Esophagus squamous epithelium (tissue), 5 donors: ENCODE measurements around the gene EXOSC5. TPM values are rescaled to one million over a fixed set of nuclear protein-coding genes. Genes with fewer than 3 reads are reported as not detected.

Experiments used
- DNase-seq: peaks from one replicate; lab custom pipeline; 2025; lab: John Stamatoyannopoulos, UW
- H3K27ac ChIP-seq, 4 donors: fragments of 200-600 bp; sonication (generic); one replicate each; pipeline ENCODE4 v1.5.1; 2016 to 2019; ENCODE audit warnings: mild to moderate bottlenecking in 1 of 4
- H3K27me3 ChIP-seq, 4 donors: fragments of 200-600 bp; sonication (generic); 1 replicate in 3 of 4; 2 replicates in 1 of 4; pipeline versions ENCODE4 v1.5.1 to v1.6.0; 2017 to 2021; ENCODE audit warnings: antibody characterized with exemption in 1 of 4
- H3K36me3 ChIP-seq, 3 donors: fragments of 200-600 bp; sonication (generic); one replicate each; pipeline ENCODE4 v1.5.1; 2016 to 2019
- H3K4me1 ChIP-seq, 3 donors: fragments of 200-600 bp; sonication (generic); one replicate each; pipeline ENCODE4 v1.5.1; 2017 to 2019
- H3K4me3 ChIP-seq, 4 donors: fragments of 200-600 bp; sonication (generic); 1 replicate in 3 of 4; 2 replicates in 1 of 4; pipeline ENCODE4 v1.5.1; 2016 to 2019; ENCODE audit warnings: mild to moderate bottlenecking in 2 of 4, moderate library complexity in 1 of 4
- H3K9me3 ChIP-seq, 3 donors: fragments of 200-600 bp; sonication (generic); one replicate each; pipeline ENCODE4 v1.5.1; 2016 to 2019
- POLR2A ChIP-seq, 4 donors: fragments of 450-650 bp; IDR thresholded peaks; one replicate each; pipeline ENCODE4 v1.6.1; 2017; ENCODE audit warnings: antibody characterized with exemption in 4 of 4, mild to moderate bottlenecking in 4 of 4, moderate library complexity in 3 of 4
- WGBS, 2 donors: methylation state at CpG; one replicate each; pipeline ENCODE4 v1.1.5; 2018; 5-methylcytosine and 5-hydroxymethylcytosine counted together
- intact Hi-C: fragments of 100-400 bp; cut with DNase I; formaldehyde crosslinking; loops from one replicate; pipeline ENCODE4 v1.15.0; 2022
- total RNA-seq, 4 donors: library from RNA; depleted of rRNA; stranded (reverse); fragments of >200 nt; gene quantifications; one replicate each; pipeline ENCODE4 v1.1.0, GENCODE V29; 2016
- TF ChIP-seq, protein P1 (sequence below), 6 experiments: fragments of 450-650 bp in 4 of 6; fragments of 200-600 bp in 2 of 6; sonication (generic) in 2 of 6; IDR thresholded peaks; one replicate each; pipeline ENCODE4 v1.5.1; 2016 to 2019; ENCODE audit warnings: antibody characterized with exemption in 6 of 6, mild to moderate bottlenecking in 4 of 6, moderate library complexity in 4 of 6
- donor health status: DM: yes; HTN: yes; CAD: no.

The EXOSC5 gene
- total RNA-seq, 4 donors from 2014 or later = 22.4 to 37.0 (median 28.6) TPM

DNA sequence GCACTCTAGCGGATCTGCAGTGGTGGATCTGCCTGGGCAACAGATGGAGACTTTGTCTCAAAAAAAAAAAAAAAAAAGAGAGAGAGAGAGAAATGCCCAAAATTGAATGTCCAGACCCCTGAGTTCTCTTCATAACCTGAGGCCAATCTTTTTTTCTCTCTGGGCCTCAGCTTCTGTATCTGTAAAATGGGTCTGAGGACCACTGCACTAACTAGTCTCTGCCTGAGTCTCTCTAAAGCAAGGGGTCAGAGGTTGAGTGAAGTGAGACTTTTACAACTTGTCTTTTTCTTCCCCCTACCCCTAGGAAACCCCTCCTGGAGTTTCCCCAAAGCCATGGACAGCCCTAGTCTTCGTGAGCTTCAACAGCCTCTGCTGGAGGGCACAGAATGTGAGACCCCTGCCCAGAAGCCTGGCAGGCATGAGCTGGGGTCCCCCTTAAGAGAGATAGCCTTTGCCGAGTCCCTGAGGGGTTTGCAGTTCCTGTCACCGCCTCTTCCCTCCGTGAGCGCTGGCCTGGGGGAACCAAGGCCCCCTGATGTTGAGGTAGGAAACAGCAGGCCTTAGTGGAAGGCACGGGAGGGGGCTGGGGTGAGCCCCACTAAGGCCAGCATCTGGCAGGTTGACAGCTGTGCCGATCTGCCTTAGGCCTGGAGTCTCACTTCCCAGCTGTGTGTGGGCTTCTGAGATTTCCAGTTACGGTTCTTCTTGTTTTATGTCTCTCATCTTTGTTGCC is 19.0 kb downstream of the EXOSC5 start:
- TF ChIP-seq, protein P1, sequence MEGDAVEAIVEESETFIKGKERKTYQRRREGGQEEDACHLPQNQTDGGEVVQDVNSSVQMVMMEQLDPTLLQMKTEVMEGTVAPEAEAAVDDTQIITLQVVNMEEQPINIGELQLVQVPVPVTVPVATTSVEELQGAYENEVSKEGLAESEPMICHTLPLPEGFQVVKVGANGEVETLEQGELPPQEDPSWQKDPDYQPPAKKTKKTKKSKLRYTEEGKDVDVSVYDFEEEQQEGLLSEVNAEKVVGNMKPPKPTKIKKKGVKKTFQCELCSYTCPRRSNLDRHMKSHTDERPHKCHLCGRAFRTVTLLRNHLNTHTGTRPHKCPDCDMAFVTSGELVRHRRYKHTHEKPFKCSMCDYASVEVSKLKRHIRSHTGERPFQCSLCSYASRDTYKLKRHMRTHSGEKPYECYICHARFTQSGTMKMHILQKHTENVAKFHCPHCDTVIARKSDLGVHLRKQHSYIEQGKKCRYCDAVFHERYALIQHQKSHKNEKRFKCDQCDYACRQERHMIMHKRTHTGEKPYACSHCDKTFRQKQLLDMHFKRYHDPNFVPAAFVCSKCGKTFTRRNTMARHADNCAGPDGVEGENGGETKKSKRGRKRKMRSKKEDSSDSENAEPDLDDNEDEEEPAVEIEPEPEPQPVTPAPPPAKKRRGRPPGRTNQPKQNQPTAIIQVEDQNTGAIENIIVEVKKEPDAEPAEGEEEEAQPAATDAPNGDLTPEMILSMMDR (IDR thresholded peaks at IDR 0.05) = no peak
- TF ChIP-seq POLR2A (IDR thresholded peaks at IDR 0.05) = no peak
- intact Hi-C loops = no loop called here

DNA sequence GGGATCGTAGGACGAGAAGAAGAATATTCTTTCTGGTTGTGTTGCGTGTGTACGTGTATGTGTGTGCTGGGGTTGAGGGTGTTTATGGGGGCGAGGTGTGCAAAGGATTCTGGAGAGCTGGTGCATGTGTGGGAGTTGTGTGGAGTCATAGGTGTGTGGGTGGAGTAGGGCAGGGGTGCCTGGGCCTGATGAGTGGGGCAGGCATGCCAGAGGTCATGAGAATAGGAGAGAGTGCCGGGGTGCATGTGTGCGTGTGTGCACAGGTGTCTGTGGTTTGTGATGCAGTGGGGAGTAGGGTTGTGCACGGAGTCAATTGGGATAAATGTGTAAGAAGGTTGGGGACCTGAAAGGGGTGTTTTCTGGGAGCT is 20.2 kb downstream of the EXOSC5 start:
- Histone ChIP-seq H3K4me1 (peaks cover 24 to 67% (median 34%) of the 10 kb centered on the region in 3 donors), H3K36me3 (peaks cover 0 to 7% (median 0%) of the 10 kb centered on the region in 3 donors), H3K4me3 (peak overlapping the region; percentile 54 to 86 (median 66)), H3K27me3 (no peaks in the 10 kb centered on the region), H3K27ac (peak overlapping the region; percentile 76 to 89 (median 84)), H3K9me3 (no peaks in the 10 kb centered on the region)
- 24 to 41% methylated on average over 8 of the region's 8 CpGs for WGBS, 2 donors
- TF ChIP-seq POLR2A (IDR thresholded peaks at IDR 0.05) = no peak
- TF ChIP-seq, protein P1 (IDR thresholded peaks at IDR 0.05) = no peak
- intact Hi-C loops = no loop called here
- no peak for DNase-seq

More for the DNA sequence above, 19.0 kb downstream of the EXOSC5 start:
- H3K27me3 ChIP-seq = no peaks in the 10 kb centered on the region
- H3K4me1 ChIP-seq = peaks cover 24 to 67% (median 34%) of the 10 kb centered on the region in 3 donors
- H3K36me3 ChIP-seq = peaks cover 0 to 19% (median 0%) of the 10 kb centered on the region in 3 donors
- DNase-seq = no peak
- WGBS, 2 donors = 64 to 75% methylated on average over 4 to 7 of the region's 9 CpGs
- no peak overlapping the region for H3K4me3 ChIP-seq
- H3K9me3 ChIP-seq = no peaks in the 10 kb centered on the region
- H3K27ac ChIP-seq = peak overlapping the region in 2 of 4 donors; percentile 21 to 50

DNA sequence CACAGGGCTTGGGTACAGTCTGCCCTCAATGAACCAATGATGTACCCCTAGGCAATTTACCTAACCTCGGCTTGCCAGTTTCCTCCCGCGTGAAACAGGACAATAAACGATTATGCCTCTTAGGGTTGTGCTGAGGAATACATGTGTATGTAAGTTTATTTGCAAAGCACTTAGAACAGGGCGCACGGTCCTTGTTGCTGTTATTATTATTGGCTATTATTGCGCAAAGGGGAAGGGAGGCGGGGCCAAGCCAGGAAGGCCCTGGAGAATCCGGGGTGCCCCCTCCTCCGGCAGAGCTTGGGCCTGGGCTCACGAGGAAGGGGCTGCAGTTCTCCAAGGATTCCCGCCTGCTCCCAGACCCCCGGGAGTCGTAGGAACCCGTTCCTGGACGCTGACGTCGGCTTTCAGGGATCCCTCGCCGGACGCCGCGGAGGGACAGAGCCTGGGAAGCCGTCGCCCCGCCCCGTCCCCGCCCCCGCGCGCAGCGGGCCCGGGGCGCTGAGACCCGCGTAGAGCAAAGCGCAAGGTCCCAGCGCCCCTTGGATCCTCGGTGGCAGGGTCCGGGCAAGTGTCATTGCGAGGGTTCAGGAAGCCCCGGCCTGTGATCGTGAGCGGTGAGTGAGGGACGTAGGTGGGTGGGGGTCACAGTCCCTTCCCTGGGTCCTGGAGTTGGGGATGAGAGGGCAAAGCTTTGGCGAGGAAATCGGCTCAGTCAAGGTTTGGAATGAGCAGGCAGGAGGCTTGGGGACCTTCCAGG is 20.7 kb downstream of the EXOSC5 start, which contains the start of gene TMEM91:
Gene TMEM91 (plus strand): TSS at position 293 of the 757 bp plus-strand sequence. CDS start 1,777 bp downstream, outside the sequence.
- H3K27ac ChIP-seq = peak within 1 kb of the TSS; percentile 76 to 89 (median 84)
- H3K27me3 ChIP-seq = no peaks in the 10 kb centered on the region
- peaks cover 24 to 67% (median 34%) of the 10 kb centered on the region in 3 donors for H3K4me1 ChIP-seq
- intact Hi-C loops = no loop called here
- no peaks in the 10 kb centered on the region for H3K9me3 ChIP-seq
- no peak for DNase-seq
- H3K4me3 ChIP-seq = peak within 1 kb of the TSS; percentile 54 to 86 (median 66)
- peak in 1 of 4 donors; percentile 16 for TF ChIP-seq POLR2A (IDR thresholded peaks at IDR 0.05)
- TF ChIP-seq, protein P1 (IDR thresholded peaks at IDR 0.05) = no peak
- H3K36me3 ChIP-seq = peaks cover 0 to 1% (median 0%) of the 10 kb centered on the region in 3 donors
- WGBS, 2 donors = 2 to 3% methylated on average over 11 to 14 of the region's 47 CpGs

DNA sequence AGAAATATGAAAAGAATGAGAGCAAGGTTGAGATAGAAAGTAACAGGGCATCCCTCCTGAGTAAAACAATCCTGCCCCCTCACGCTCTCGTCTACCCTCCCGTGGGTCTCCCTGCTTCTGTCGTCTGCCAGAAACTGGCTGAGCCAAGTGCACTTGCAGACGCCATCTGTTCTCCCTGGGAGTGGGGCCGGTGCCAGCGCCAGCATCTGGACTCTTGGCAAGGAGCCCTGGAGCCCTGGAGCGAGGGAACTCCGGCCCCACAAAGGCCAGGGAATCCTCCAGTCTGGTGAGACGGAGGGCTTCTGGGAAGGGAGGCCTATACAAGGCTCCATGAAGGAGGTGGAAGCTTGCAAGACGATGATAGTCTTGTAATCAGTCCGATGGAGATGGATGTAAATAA is 23.2 kb downstream of the EXOSC5 start:
- Histone ChIP-seq H3K4me1 (peaks cover 24 to 56% (median 28%) of the 10 kb centered on the region in 3 donors), H3K36me3 (no peaks in the 10 kb centered on the region), H3K27ac (peak overlapping the region in 3 of 4 donors; percentile 1 to 50 (median 30)), H3K4me3 (no peak overlapping the region), H3K9me3 (no peaks in the 10 kb centered on the region), H3K27me3 (no peaks in the 10 kb centered on the region)
- TF ChIP-seq, protein P1 (IDR thresholded peaks at IDR 0.05) = no peak
- no peak for TF ChIP-seq POLR2A (IDR thresholded peaks at IDR 0.05)
- WGBS, 2 donors = 30 to 33% methylated on average over 9 of the region's 12 CpGs
- intact Hi-C loops = no loop called here
- DNase-seq = no peak
